GM21447 (cell line): ENCODE data around the gene PRR29.
"Not testable (repeated sequence)": the region's sequence is repeated elsewhere in the genome, so short reads cannot be mapped to it uniquely, and the experiment has no call there.

ENCODE experiments used
- ATAC-seq: cut with Tn5 transposase; IDR thresholded peaks from one replicate; pipeline ENCODE4 v1.9.1; 2021; ENCODE audit not compliant: unreplicated experiment

Gene PRR29

DNA sequence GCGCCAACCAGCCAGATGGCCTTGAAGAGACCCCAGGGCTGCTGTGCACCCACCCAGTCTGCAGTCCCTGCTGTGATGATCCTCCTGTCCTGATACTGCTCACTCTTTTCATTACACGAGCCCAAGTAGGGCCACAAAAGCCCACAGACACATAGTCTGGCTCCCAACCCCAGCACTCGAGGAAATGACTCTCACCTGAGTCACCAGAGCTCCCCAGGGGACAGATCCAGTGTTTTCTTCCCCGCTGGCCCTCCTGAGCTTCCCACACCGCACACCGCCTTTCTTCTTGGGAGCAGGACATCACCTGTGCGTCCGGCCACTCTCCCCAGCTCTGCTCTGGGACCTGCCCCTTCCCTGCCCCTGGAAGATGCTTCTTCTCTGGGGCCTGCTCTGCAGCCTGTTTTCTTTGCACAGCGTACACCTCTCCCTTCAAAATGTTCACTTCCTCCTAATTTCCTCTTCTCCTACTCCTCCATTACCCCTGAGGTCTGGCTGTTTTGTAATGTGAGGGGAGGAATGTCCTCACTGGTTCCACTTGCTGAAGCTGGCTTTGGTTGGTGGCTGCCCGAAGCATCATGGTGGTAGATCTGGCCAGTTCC is 23.5 kb upstream of the PRR29 start:
- no peak for ATAC-seq

DNA sequence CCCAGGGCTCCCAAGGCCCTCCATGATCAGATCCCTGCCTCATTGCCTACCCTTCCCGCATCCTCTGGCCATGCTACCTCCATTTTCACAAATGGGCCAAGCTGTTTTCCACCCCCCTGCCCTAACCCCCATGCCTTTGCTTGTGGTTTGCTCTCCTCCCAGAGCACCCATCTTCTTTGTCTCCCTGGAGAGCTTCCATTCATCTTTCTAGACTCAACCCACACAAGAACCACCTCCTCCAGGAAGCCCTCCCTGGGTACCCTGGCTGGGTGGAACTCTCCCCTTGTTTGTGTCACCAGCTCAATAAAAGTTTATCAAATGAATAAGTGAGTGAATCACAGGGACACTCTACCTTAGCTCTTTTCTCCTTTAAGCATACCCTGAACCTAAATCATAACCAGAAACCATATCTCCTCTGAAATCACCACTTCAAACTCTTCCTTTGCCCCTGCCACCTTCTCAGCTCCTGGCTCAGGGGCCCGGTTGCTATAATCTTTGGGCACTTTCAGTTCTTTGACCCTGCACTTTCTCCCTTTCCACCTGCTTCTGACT is 22.5 kb upstream of the PRR29 start:
- ATAC-seq, result no peak

DNA sequence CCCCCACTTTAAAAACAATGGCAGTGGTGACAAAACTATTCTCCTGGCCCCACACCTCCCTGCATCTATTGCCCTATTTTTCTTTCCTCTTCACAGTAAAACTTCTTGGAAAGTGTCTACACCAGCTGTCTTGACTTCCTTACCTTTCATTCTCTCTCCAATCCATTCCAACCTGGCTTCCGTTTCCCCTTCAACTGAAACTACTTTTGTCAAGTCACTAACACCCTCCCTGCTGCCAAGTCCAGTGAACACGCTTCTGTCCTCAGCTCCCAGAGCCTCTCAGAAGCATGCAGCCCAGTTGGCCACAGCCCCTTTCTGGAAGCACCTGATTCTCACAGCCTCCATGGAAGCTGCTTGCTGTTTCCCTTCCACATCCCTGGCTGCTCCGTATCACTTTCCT is 21.4 kb upstream of the PRR29 start:
- ATAC-seq, result no peak

DNA sequence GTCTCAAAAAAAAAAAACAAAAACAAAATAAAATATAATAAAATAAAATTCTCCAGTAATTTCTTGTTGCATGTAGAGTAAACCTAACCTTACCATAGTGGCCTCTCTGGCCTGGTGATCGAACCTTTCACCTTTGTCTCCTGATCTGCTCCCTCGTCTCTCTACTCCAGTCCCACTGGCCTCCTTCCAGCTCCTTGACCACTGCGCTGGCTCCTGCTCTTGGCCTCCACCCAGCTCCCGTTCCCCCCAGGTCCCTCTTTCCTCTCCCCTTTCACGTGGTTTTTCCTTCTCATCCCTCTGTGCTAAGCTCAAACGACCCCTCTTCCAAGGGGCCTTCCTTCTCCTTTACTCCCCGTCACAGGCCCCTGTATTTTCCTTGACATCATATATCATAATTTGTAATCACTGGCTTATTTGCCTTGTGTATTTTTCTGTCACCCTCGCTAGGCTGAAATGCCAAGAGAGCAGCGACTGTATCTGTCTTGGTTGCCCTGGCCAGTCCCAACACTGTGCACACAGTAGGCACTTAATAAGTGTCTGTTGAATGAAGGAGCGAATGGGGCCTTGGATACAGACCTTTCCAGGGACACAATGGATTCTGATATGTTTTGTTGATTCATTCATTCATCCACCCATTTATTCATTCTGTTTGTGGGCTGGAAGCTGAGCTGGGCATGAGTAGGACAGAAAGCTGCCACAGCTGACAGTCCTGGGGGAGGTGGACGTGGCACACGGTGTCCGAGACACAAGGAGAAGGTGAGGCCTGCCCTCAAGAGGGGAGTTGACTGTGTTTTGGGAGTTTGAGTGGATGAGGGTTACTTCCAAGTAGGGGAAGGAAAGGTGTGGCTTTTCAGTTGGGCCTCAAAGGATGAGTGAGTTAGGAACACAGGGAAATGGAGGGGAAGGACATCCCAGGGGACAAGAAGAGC is 19.6 kb upstream of the PRR29 start:
- no peak for ATAC-seq

DNA sequence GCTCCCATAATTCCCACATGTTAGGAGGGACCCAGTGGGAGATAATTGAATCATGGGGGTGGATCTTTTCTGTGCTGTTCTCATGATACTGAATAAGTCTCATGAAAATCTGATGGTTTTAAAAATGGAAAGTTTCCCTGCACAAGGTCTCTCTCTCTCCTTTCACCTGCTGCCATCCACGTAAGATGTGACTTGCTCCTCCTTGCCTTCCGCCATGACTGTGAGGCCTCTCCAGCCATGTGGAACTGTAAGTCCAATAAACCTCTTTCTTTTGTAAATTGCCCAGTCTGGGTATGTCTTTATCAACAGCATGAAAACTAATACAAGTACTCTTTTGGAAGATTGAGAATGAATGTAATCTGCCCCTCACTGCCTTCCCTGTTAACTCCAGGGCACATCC is 15.5 kb upstream of the PRR29 start:
- ATAC-seq, result not testable (repeated sequence)

DNA sequence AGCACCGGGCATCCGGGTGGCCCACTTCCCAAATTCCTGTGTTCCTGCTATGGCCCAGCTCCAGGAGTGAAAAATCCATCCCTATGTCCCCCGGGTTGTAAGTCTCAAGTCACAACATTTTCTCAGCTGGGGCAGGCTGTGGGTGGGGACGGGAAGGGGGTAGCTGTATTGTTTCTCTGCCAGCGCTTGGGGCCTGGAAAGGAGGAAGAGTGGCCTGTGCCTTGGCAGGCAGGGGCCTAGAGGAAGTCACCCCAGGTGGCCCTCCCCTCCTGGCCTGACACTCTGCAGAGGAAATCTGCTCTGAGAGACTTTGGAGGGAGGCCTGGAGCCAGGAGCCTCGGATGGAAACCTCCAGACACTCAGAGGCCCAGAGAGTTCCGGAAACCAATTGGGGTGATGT is 14.8 kb upstream of the PRR29 start:
- ATAC-seq, result no peak

DNA sequence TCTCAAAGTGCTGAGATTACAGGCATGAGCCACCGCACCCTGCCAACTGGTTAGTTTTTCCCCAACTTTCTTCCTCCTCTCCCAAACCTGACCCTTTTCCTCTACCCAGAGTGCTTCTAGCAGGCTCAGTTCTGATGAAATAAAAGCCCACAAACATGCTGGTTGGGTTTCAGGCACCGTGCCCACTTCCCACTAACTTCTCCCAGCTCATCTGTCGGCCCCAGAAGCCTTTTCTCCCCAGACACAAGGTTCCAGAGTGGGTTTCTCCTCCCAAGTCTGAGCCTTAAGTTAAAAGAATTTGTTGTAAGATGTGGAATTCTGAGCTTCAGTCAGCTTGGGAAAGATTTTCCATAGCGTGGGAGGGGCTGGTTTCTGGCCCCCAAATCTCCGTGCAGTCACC is 13.9 kb upstream of the PRR29 start:
- no peak for ATAC-seq

DNA sequence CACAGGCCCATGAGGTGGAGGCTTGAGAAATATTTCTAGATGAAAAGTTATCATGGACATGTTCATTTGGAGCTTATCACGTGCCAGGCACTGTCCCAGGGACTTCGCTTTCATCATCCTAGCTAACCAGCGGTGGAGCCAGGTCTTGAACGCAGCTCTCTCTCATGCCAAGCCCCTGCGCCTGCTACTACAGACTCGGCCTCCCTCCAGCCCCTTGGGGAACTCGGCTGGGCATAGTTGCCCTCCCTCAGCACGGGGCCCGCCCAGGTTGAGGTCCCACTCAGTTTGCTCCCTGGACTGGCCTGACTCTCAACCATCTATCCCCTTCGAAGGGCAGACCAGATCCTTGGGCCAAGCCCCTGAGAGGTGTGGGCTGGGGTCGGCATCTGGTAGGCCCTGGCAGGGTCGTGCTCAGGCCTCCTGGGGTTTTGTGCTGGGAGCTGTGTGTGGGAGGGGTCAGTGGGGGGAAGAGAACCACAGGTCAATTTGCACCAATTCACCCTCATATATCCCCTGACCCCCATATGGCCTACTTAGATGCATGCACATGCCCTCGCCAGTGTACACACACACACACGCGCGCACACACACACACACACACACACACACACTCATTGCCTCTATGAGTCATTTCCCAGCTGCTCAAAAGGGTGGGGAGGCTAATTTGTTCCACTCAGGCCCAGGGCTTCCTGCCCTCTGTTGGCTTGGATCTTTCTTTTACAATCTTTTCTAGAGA is 13.3 kb upstream of the PRR29 start:
- ATAC-seq, result no peak

DNA sequence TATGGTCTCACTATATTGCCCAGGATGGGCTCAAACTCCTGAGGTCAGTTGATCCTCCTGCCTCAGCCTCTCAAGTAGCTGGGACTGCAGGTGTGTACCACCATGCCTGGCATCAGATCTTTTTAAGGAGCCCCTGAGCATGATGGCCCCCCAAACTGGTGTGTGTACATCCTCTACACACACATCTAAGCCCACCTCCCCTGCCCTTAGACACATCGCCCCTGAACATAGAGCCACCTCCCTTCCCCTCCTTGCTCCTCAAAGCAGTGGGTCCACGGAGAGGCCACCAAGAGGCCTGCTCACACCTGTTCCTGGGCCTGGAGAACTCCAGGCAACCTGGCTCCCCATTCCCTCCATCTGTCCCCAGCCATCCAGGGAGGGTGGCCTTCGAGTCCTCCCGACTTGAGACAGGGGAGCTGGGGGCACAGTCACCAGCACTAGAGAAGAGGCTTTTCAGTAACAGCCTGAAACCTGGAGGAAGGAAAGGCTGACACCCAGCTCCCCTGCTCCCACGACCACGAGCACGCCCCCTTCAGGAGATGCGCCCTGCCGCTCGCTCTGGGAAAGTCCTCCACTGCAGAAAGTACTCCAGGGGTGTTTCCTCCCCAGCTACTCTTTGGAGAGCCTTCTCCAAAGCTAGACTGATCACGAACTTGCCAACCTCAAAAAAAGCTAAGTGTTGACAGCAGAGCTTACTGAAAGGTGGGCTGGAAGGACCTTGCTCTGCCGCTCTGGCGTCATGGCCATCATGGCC is 12.6 kb upstream of the PRR29 start:
- no peak for ATAC-seq

DNA sequence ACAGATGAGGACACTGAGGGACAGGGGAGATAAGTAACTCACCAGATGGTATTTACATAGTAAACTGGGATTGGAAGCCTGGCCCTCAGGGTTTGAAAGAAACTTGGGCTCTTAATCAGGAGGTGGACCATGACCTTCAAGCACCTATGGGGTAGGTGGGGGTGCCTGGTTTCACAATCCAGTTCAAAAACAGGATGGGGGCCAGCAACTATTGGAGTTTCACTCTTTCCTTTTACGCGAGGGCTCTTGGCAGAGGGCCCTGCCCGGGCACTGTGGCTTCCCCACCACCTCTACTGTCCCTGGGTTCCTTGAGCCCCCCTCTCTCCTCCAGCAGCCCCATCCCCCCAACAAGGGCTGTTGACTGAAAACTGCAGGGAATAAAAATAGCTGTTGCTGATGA is 11.3 kb upstream of the PRR29 start:
- ATAC-seq, result no peak

DNA sequence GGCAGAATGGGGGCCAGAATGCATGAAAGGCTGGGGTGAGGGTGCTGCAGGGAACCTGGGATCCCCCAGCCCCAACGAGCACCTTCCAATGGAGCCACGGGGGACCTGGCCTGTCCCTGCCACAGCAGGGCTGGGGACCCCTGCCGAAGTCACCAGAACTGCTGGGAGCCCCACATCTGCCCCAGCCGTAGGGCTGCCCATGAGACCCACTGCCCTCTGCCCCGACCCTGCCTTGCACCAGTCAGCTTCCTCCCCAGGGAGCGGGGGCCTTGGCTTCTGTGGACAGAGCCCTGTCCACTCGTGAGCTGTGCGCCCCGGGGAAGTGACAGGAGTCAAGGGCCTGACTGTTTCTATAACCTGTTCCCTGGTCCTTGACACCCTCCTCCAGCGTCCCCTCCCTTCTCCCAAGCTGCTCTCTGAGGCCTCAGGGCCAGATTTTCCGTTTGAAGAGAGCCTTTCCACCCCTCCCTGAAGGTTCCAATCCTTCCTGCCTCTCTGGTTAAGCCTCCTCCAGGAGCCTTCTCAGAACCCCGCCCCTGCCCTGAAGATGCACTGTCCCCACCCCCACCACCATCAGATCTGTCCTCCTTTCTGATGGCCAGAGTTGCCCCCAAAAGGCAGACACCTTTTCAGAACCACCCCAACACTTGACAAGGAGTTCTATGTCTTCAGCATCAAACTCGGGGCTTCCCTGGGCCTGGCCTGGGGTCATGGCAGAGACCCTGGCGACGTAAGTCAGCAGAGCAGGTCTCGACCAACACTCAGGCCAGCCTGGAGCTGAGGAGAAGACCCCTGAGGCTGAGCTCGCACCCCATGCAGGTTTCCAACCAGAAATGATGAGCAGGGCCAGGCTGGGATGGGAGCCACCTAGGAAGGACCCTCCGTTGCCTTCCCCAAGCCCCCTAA is 10.7 kb upstream of the PRR29 start:
- ATAC-seq, result no peak

DNA sequence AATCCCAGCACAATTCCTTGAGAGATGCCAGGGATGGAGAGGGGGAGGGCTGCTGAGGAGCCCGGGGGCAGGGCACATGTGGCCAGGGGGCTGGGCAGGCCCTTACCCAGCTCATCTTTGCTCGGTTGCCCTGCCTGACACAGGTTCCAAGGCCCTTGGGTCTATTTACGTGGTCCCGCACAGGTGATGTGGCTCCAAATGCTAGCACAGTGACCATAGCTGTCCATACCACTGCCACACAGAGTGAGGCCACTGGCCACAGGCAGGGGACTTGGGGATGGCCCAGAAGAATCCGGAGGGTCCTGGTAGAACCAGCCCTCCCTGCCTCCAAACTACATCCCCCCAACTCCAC is 10.0 kb upstream of the PRR29 start:
- ATAC-seq, result no peak

DNA sequence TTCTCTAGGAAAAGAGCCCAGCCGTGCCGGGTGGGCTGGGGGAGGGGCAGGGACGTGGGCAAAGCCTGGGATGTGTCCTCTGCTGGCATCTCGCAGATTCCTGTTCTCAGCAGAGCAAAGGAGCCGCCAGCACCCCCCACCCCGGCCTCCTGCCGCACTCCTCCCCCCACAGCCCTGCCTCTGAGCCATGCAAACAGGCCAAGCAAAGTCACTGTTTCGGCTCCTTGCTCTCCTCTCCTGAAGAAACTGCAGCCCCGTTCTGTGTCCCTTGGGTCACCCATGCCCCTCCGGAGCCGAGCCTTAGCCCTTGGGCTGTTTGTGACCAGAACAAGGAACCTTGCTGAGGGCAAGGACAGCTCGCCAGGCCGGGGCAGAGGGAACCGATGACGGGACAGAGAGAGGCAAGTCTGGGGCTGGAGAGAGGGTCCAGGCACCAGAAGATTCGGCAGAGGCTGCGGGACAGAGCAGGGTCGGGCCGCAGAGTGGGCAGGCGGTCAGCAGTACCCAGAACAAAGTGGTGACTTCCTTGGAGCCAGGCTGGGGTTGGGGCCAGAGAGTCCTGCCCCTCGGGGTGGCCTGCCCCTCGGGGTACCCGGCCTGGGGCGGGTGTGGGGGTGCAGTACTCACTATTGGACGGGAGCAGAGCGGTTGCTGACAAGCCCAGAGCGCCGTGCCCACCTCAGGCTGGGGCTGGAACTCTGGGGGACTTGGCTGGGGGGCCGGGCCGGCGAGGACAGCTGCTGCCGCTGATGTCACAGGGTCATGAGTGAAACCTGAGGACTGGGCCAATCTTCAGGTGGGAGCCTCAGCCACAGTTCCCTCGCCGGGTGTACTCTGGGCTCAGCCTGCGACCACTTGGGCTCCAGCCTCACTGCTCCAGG is 9.2 kb upstream of the PRR29 start:
- no peak for ATAC-seq

DNA sequence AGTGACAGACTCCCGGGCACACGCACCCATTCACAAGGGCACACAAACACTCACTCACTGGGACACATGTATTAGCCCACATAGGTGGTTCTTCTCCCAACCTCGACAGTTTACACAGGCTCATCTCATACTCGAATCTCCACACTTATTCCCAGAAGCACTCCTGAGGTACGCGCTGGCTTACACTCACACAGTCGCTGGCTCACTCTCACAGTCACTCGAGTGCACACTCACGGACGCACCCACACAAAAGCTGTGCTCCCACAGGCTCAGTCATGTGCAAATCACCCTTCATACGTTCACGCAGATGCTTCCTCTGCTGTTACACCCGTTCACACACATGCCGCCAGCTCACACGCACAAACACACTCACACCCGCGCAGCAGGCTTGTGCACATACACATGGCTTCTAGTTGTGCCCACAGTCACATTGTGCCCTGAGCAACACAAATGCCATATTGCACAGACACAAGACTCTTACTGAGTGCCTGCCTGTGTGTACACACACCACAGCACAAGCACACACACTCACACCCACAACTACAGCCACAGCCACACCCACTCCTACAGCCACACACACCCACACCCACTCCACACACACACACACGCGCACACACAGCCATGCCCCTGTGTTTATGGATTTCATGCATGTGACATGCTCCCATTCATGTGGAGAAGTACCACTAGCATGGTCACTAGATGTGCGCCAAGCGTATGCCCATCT is 8.4 kb upstream of the PRR29 start:
- ATAC-seq, result no peak

DNA sequence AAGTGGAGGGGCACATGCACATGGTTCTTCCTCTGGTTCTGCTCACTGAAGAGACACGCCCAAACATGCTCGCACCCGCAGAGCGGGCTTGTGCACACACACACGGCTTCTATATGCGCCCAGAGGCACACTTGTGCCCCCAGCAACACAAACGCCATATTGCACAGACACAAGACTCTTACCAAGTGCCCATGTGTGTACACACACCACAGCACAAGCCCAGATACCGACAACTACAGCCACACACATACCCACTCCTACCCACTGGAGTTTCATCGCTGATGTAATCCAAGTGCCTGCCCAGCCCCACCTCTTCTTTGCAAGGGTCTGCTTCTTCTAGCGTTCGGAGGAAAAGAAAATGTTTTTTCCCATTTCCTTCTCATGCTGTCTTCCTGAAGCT is 6.5 kb upstream of the PRR29 start:
- no peak for ATAC-seq

DNA sequence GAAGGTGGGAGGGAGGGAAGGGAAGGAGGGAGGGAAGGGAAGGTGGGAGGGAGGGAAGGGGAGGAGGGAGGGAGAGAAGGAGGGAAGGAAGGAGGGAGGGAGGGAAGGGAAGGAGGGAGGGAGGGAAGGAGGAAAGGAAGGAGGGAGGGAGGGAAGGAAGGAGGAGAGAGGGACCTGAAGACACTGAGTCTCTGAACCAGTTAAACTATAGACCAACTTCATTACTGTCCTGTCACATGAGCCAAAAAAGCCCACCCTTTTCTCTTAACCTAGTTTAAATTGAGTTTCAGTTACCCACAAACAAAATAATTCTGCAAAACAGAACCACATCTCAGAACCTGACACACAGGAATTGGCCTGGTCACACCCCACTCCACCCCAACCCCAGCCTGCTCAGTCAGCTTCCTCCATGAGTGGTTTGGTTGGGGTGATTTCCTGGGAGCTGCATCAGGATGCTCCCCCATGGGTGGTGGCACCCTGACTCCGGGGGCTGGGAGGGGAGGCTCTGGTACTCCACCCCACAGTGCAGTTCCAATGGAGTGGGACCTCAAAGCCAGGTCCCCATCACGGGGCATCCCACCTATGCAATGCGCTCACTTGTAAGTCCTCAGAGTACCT is 4.7 kb upstream of the PRR29 start:
- no peak for ATAC-seq

DNA sequence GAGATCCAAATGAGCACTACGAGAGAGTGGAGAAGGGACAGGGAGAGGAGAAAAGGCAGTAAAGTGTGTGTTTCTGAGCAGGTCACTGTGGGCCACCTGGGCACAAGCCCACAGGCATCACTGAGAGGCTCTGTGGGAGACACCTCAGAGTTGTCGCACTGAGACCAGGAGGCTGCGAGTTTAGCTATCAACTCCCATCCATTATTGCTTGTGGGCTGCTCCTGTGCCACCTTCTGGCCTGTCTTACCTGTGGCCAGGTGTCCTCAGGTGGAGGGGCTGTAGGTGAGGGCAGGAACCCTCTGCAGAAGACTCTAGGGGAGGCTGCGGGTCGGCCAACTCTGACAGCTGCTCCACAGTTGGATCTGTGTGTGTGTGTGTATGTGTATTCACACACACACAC is 2.5 kb upstream of the PRR29 start:
- no peak for ATAC-seq
